ENCODE results near the gene HLCS. TPM values are rescaled to one million over a fixed set of nuclear protein-coding genes. Genes with fewer than 3 reads are reported as not detected.

HLCS gene
- total RNA-seq, 1 experiment from 2014 or later = 18.9 TPM

DNA sequence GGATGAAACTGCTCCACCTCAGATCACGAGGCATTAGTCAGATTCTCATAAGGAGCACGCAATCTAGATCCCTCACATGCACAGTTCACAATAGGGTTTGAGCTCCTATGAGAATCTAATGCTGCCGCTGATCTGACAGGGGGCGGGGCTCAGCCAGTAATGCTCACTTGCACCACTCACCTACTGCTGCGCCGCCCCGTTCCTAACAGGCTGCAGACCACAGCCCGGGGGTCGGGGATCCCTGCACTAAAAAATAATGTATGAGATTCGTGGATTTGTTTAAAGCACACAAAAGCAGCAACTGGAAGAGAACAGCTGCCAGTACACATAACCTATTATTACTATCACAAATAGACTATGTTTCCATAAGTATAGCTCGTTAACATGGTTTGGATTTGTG lies 72.9 kb downstream of the HLCS start:
- in situ Hi-C loops (cut with HindIII; ENCODE audit: low sequenced_read_pairs) = no loop called here
- DNase-seq (ENCODE audit: low spot score) = no peak

- DNase-seq (ENCODE audit: low spot score) = no peak
- in situ Hi-C loops (cut with HindIII; ENCODE audit: low sequenced_read_pairs) = no loop called here
These were observed 74.3 kb downstream of the HLCS start for GRCh38 chr21:36892201-36892600.

- in situ Hi-C loops (cut with HindIII; ENCODE audit: low sequenced_read_pairs) = no loop called here
- no peak for DNase-seq (ENCODE audit: low spot score)
These were observed 74.8 kb downstream of the HLCS start for GRCh38 chr21:36891692-36892091.

GRCh38 chr21:36891121-36891520 lies 75.3 kb downstream of the HLCS start:
- in situ Hi-C loops (cut with HindIII; ENCODE audit: low sequenced_read_pairs) = no loop called here
- DNase-seq (ENCODE audit: low spot score) = no peak

- DNase-seq (ENCODE audit: low spot score) = no peak
- in situ Hi-C loops (cut with HindIII; ENCODE audit: low sequenced_read_pairs) = no loop called here
These were observed 76.4 kb downstream of the HLCS start for GRCh38 chr21:36890086-36890485.

- DNase-seq (ENCODE audit: low spot score) = no peak
- in situ Hi-C loops (cut with HindIII; ENCODE audit: low sequenced_read_pairs) = no loop called here
These were observed 77.1 kb downstream of the HLCS start for GRCh38 chr21:36889401-36889800.

DNA sequence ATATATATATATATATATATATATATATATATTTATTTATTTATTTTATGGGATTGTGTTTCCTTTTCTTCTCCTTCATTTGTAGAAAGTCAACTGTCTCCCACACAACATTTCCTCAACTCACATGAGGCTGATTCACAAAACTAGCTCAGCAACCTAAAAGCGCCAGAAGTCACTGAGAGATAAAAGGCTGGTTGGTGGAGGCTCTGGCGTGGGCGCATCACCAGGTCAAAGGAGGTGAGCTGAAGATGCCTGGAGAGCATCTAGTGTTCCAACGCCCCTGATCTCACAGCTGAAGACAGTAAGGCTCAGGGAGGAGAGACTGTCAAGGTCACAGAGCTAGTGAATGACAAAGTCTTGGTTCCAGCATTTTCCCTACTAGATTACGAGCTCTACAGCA lies 78.0 kb downstream of the HLCS start:
- in situ Hi-C loops (cut with HindIII; ENCODE audit: low sequenced_read_pairs) = no loop called here
- DNase-seq (ENCODE audit: low spot score) = no peak

DNA sequence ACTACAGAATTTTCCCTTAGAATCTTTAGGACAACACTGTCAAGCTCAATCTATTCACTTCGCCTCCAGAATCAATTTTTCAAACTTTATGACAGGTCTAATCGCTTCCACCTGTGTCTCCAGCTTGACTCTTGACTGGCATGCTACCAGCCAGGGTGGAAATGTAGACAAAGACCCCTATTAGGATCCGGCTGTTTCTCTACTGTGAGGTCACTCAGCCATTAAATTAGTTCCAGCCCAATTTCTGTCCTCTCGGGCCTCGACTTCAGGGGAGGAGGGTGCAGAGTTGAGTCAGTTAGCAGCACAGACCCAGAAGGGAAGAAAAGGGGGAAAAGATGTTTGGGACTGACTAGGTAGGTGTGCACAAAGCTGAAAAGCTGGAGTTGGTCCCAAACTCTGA lies 78.5 kb downstream of the HLCS start:
- in situ Hi-C loops (cut with HindIII; ENCODE audit: low sequenced_read_pairs) = no loop called here

GRCh38 chr21:36883532-36884486 lies 82.7 kb downstream of the HLCS start:
- in situ Hi-C loops (cut with HindIII; ENCODE audit: low sequenced_read_pairs) = no loop called here

More for the DNA sequence above, 78.5 kb downstream of the HLCS start:
- DNase-seq (ENCODE audit: low spot score) = no peak

GRCh38 chr21:36882776-36883175 lies 83.7 kb downstream of the HLCS start:
- in situ Hi-C loops (cut with HindIII; ENCODE audit: low sequenced_read_pairs) = no loop called here
- DNase-seq (ENCODE audit: low spot score) = no peak

More at GRCh38 chr21:36883532-36884486, 82.7 kb downstream of the HLCS start:
- DNase-seq (ENCODE audit: low spot score) = no peak

DNA sequence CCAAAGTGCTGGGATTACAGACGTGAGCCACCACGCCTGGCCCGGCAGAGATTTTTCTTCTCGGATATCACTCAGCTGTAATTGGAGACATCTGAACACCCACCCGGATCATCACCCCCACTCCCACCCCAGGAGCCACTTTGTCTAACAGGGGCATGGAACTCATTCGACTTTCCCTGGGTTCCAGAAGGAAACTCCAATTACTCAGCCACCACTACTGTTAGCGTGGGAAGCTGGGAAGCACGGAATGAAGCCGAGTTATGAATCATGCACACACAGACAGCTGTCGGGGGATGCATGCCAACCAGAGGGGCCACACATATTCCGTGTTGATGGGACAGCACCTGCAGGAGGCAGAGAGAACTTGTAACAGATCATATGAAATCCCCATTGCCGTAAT lies 85.2 kb downstream of the HLCS start:
- in situ Hi-C loops (cut with HindIII; ENCODE audit: low sequenced_read_pairs) = no loop called here
- no peak for DNase-seq (ENCODE audit: low spot score)

GRCh38 chr21:36879827-36880226 lies 86.6 kb downstream of the HLCS start:
- in situ Hi-C loops (cut with HindIII; ENCODE audit: low sequenced_read_pairs) = no loop called here
- DNase-seq (ENCODE audit: low spot score) = peak; percentile 8

DNA sequence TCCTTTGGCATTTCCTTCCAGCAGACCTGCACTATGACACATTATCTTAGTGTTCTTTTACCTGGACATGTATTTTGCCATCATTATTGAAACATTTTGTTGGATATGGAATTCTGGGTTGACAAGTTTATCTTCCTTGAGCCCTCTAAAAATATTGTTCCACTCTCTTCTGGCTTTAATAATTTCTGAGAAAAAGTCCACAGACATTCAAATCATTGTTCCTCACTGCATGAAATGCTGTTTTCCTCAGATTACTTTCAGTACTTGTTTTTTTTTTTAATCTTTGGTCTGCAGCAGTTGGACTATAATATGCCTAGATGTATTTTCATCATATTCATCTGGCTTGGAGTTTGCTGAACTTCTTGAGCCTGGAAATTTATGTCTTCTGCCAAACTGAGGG lies 88.7 kb downstream of the HLCS start:
- DNase-seq (ENCODE audit: low spot score) = no peak
- in situ Hi-C loops (cut with HindIII; ENCODE audit: low sequenced_read_pairs) = no loop called here

GRCh38 chr21:36874665-36875064 lies 91.8 kb downstream of the HLCS start:
- in situ Hi-C loops (cut with HindIII; ENCODE audit: low sequenced_read_pairs) = no loop called here
- no peak for DNase-seq (ENCODE audit: low spot score)

GRCh38 chr21:36873513-36873912 lies 93.0 kb downstream of the HLCS start:
- in situ Hi-C loops (cut with HindIII; ENCODE audit: low sequenced_read_pairs) = no loop called here
- DNase-seq (ENCODE audit: low spot score) = no peak

GRCh38 chr21:36867291-36867905 lies 99.1 kb downstream of the HLCS start:
- no peak for DNase-seq (ENCODE audit: low spot score)
- in situ Hi-C loops (cut with HindIII; ENCODE audit: low sequenced_read_pairs) = no loop called here

DNA sequence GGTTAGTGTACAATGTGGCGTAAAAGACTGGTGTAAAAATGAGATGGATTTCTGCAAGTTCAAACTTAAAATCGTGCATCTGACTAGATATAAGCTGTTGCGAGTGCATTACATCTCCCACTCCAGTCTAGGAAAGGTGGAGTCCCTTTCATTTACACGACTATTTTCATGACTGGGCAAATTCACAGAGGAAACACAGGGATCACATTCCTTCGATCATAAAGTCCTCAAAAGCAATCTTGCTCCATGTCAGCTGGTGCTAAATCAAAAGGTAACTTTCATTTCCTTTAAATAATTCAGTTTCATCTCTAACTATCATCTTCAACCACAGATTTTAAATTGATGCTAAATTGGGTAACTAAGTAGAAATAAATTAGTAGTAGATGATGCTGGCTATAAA lies 100.0 kb downstream of the HLCS start:
- DNase-seq (ENCODE audit: low spot score) = no peak
- in situ Hi-C loops (cut with HindIII; ENCODE audit: low sequenced_read_pairs) = no loop called here

- no peak for DNase-seq (ENCODE audit: low spot score)
- in situ Hi-C loops (cut with HindIII; ENCODE audit: low sequenced_read_pairs) = no loop called here
These were observed 101.5 kb downstream of the HLCS start for GRCh38 chr21:36864974-36865373.

DNA sequence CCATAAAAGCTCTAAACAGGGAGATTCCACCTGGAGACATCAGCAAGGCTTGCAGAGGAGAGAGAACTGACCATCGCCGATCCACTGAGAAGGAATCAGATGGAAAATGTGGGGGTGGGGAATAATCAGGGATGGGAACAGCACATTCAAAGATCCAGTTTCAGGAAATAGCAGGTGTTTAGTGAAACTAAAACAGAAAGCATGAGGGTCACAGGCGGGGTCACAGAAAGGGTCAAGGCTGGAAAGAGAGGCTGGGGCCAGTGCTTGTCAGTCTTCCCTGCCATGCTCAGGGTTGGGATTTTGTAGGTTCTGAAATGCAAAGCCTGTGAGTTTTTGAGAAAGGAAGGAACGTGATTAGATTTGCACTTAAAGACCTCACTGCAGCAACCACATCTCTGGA lies 103.2 kb downstream of the HLCS start:
- no peak for DNase-seq (ENCODE audit: low spot score)
- in situ Hi-C loops (cut with HindIII; ENCODE audit: low sequenced_read_pairs) = no loop called here

DNA sequence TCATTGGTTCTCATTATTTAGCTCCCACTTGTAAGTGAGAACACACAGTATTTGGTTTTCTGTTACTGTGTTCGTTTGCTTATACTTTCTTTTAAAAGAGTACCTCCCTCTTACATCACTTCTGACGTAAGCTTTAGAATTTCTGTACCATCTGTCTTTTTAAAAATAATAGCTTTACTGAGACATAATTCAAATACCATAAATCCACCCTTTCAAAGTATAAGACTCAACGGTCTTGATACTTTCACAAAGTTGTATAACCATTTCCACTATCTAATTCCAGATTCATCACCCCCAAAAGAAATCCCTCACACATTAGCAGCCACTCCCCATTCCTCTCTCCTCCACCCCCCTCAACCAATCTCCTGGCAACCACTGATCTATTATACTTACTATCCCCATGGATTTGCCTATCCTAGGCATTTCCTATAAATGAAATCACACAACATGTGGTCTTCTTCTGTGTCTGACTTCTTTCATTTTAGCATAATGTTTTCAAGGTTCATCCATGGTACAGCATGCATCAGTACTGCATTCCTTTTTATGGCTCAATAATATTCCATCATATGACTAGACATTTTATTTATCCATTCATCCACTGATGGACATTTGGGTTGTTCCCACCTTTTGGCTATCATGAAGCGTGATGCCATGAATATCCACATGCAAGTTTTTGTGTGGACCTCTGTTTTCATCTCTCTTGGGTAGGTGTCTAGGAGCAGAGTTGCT lies 104.7 kb downstream of the HLCS start:
- in situ Hi-C loops (cut with HindIII; ENCODE audit: low sequenced_read_pairs) = no loop called here
- DNase-seq (ENCODE audit: low spot score) = no peak

Measured in G401 (cell line).